SHP77 (cell line): Measurements from ENCODE around the gene RFTN1.

Source experiments
- DNase-seq, 2 experiments: peaks; one replicate each; lab custom pipeline; 2025; lab: John Stamatoyannopoulos, UW

The RFTN1 gene

DNA sequence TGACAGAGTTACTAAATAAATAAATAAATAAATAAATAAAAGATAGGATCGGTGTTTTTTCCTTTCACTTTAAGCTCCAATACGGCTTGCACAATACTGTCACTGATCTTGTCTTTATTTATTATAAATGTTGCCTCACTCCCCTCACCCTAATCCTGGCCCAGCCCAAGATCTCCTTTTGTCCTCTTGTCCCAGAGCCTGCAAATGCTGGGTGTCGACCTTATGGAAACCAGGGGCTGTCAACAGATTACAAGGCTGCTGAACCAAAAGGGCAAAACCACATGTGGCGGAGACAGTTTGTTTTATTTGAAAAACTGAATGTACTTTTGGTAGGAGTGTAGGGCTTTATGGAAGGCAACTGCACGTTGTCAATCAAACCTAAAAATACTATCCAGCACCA lies 75.9 kb downstream of the RFTN1 start:
- no peak for DNase-seq

DNA sequence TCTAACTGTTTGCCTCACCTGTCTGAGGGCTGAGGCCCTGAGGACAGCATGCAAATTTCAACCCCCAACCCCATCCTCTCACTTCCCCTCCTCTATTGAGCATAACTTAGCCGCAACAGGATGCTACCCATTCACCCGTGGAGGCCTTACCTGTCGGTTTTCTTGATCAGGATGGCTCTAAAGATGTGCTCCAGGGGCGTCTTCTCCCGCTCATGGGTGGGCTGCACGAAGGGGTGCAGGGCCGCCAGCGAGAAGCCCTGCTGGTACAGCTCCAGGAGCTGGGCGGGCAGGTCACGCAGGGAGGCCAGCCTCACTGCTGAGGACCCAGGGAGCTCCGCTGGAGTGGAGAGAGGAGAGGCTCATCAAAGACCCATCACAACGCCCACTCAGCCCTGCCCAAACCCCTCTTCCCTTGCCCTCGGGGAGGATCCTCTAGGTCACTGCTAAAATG lies 79.8 kb downstream of the RFTN1 start:
- no peak for DNase-seq

DNA sequence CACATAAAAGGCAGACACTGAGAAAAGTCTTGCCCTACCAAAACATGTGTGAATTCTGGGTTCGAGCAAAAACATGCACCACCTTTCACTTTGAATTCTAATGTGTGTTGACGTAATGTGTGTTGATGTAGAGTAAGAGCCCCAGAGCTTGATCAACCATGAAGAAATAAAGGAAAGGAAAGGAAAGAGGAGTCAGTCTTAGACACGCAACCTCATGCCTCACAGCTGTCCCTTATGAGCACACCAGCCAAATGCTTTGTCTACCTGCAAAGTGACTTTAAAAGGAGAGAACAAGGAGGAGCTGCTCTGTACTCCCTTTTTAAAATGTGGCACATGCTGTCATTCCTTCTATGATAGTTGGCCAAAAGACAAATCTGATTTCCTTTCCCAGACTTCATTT lies 80.8 kb downstream of the RFTN1 start:
- no peak for DNase-seq

DNA sequence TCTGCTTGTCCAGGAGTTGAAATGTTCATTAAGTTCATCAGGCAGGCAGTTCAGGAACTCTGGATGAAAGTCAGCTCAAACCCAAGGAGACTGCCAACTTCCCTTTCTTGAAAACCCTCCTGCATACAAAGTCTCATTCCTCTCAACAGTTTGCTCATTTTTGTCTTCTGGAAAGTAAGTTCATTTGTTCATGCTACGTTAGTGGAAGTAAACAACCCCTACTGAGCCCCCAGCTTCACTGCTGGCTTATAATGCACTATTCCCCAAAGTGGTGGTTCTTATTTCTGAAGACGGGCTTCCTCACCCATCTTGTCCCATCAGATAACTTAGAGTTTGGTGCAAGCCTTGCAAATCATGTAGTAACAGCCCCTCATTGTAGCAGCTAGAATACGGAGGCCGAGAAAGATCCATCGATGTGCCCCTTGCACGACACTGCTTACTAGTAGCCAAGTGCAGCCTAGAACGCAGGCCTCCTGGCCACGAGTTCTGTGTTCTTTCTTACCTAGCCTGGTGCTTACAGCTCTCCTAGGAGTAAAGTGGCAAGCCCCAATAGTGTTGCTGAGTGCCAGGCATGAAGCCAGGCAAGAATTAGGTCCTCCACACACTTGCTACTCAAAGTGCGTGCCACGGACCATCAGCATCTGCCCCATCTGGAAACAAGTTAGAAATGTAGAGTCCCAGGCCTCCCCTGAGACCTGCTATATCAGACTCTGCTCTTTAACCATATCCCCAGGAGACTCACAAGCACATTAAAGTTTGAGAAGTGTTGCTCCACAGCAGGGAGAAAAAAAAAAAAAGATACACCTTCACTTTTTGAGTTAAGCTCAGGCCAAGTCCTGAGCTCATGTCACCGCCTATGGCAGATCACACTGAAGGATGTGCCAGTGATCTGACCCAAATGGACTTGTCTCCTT lies 82.5 kb downstream of the RFTN1 start:
- DNase-seq = no peak

- no peak for DNase-seq
Observed at GRCh38 chr3:16429086-16429485, 84.4 kb downstream of the RFTN1 start.

GRCh38 chr3:16428612-16429011 lies 84.9 kb downstream of the RFTN1 start:
- DNase-seq = no peak

- no peak for DNase-seq
Observed at GRCh38 chr3:16427103-16427965, 86.2 kb downstream of the RFTN1 start.

- no peak for DNase-seq
Observed at GRCh38 chr3:16426665-16427064, 86.8 kb downstream of the RFTN1 start.

DNA sequence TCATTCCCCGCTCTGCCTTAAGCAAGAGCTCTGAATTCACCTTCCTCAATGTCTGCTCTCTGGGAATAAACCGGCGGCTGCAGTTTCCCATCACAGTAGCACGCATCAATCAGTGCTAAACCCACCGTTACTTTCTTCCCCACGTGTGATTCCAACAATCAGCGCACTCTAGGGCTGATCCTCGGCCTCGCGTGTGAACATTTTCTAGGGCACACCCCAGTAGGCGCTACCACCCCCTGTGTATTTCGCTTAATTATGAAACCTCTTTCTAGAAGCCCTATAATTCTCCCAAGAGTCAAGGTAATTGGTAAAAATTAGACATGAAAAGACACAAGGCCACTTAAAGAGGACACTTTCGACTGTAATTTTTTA lies 87.5 kb downstream of the RFTN1 start:
- DNase-seq = no peak

DNA sequence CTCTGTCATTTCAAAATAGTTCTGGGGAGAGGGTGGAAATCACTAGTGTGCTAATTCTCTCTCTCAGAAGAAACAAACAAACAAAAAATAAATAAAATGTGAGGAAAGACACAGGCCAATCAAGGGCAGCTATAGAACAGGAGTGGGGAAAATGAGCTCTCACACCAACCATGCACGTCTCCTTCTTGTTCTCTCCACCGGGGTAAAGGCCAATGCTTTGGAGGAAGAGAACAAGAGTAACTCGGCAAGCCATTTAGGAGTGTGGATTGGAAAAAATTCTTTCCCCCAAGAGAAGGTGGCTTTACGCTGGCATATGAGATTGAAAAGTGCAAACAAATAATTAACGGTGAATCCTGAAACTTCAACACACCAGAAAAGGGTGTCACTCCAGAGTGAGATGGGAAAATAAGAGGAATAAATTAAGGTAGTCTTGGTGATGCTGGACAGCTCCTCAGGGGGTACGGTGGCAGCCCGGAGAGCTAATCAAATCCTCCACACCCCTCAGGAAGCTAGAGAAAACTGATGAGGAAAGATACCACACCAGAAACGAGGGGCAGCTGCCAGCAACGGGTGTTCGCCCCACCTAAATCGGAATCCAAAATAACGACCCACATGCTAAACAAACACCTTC lies 88.0 kb downstream of the RFTN1 start:
- no peak for DNase-seq

DNA sequence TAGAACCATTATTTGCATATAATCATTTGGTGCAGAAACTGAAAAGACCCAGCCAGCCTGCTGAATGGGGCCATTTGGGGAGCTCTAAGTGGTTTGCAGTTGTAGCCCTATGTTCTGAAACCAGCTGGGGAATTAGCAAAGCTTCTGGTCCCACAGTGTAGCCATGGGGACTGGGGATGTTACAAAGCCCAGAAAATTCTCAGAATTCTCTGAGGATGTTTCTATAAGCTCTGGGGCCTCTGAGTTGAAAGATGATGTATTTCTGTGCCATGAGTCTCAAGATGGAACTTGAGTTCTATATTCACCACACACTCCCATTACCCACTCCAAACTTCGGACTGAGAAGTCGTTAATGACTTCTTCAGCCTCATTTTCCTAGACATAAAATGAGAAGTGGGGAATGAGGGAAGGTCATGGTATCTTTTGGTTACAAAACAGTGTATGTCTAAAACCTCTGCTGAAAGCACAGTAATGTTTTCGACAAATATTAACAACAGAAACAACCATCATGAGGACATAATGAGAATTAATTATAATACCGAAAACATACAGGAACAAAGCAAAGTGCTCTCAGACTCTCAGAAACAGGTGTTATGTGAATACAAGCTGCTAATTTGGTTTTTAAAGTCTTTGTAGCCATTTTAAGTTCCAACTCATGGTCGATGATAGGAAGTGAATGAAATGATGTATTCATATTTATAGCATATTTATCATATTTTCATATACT lies 89.4 kb downstream of the RFTN1 start:
- DNase-seq = no peak

DNA sequence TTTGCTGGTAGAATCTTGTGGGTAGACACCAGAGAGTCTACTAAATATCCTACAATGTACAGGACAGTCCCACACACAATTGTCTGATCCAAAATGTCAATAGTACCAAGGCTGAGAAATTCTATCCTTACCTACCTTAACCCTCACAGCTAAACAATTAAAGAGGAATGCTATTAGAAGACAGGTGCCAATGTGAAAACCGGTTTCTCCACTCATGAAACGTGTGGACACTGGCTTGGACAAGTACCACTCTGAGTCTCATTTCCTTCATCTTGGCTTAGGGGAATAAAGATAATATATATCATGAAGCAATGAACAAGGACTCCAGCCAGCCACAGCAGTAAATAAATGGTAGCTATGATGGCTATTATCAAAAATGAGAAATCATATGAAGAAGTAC lies 90.2 kb downstream of the RFTN1 start:
- DNase-seq = no peak

GRCh38 chr3:16419640-16420241 lies 93.8 kb downstream of the RFTN1 start:
- DNase-seq = no peak

DNA sequence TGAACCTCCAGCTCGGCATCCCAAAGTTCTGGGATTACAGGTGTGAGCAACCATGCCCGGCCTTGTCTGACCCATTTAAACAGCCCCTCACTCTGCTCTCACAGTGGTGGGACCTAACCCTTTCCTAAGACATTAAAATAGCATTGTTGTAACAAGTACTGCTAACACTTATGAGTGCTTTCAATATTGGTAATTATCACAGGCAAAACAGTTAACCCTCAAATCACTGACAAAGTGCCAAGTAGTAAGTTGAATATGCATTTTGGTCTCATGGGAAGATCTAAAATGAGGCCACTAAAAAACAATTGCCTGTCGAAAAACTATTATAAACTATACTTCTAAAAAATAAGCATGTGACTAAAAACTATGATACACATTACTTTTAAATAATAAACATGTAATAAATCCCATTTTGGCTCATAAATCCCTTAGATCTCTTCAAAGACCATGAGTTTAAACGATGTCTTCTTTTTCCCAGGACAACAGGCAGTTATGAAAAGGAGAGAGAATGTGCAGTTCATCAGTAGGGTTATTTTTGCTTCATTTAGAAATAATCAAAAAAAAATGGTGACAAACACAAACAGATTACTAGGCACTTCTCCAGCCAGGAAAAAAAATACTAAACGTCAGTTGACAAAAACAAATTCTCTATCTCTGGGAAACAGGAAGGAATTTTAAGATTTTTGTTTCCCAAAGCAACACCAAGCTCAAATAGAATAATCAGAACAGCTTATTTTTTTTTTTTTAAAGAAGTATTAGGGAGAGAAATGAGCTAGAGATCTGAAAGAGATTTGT lies 95.4 kb downstream of the RFTN1 start:
- DNase-seq = no peak

DNA sequence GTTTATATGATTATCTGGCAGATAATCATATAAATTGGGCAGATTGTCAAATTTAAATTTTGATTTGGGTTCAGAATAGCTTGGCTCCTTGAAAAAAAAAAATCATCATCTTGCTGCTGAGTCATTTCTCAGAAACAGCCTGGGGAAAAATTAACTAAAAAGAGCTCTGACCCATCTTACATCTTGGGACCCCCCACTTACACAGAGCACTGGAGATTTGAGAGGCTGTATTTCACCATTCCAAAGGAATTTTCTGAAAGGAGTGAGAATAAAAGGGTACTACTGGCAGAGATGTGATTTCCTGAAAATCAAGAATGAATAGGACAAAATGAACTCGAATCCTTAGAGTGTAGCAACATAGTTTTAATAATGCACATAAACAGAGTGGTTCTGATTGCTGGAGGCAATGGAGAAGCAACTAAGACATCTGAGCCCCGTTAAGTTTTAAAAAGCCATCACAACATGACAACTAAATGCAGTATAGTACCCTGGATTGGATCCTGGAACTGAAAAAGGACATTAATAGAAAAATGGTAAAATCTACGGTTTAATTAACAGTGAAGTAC lies 97.5 kb downstream of the RFTN1 start:
- no peak for DNase-seq

DNA sequence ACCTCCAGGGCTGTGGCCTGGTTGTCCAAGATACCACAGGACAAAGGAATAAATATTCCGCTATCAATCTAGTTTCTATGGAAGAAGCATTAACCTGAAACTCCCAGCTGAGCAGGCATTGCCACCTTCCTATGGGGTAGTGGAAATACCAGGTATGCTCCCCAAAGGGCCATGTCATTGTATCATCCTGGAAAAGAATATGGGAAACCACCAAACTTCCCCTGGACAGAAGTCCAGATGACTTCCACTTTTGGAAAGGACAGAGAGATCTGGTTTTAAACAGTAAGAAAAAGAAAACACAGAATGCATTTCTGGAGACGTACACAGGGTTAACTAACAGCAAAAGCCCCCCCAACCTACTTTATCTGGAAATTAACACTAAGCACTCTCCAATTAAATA lies 100.2 kb downstream of the RFTN1 start:
- no peak for DNase-seq

GRCh38 chr3:16412192-16412800 lies 101.2 kb downstream of the RFTN1 start:
- no peak for DNase-seq

- no peak for DNase-seq
Observed at GRCh38 chr3:16411441-16411840, 102.1 kb downstream of the RFTN1 start.

- DNase-seq = no peak
Observed at GRCh38 chr3:16410659-16411058, 102.8 kb downstream of the RFTN1 start.

GRCh38 chr3:16409032-16409431 lies 104.5 kb downstream of the RFTN1 start:
- DNase-seq = no peak
